ENCODE data around the gene GCN1.

Gene GCN1

GRCh38 chr12:120159509-120160237 is 34.8 kb downstream of the GCN1 start:
- no peak overlapping the region for H3K4me3 ChIP-seq (ENCODE audit: low read depth, low read length)
- no peak for TF ChIP-seq CTCF (IDR thresholded peaks at IDR 0.05; ENCODE audit: insufficient read depth, low read length, missing control alignments)
- CTCF ChIA-PET = interaction anchor here (1.6 kb wide), 1 partner anchor 14 kb away, joined by 4 read pairs; no protein-coding TSS in a partner anchor
- POLR2A ChIA-PET = interaction anchor here (0.6 kb wide), 1 partner anchor 41 kb away, joined by 3 read pairs; the partner anchor contains the start of gene RPLP0
- no peak for DNase-seq (ENCODE audit: low read depth, low spot score)

DNA sequence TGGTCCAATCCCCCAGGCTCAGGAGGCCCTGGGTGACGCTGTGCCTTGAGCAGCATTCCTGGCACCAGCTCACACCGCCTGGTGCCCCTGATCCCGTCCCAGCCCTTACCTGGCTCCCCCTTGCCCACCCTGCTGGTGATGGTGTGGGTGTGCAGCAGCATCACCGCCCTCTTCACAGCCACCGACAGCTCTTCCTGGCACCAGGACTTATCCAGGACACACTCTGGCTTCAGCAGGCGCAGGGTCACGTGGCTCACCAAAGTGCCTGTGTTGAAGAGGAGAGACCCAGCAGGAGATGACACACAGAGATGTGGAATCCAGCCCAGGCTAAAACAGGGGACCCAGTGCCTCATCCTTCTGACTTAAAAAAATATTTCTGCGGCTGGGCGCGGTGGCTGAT is 36.2 kb downstream of the GCN1 start:
- no peak overlapping the region for H3K4me3 ChIP-seq (ENCODE audit: low read depth, low read length)
- TF ChIP-seq CTCF (IDR thresholded peaks at IDR 0.05; ENCODE audit: insufficient read depth, low read length, missing control alignments) = no peak
- CTCF ChIA-PET = no interaction called here
- POLR2A ChIA-PET = no interaction called here
- DNase-seq (ENCODE audit: low read depth, low spot score) = no peak

DNA sequence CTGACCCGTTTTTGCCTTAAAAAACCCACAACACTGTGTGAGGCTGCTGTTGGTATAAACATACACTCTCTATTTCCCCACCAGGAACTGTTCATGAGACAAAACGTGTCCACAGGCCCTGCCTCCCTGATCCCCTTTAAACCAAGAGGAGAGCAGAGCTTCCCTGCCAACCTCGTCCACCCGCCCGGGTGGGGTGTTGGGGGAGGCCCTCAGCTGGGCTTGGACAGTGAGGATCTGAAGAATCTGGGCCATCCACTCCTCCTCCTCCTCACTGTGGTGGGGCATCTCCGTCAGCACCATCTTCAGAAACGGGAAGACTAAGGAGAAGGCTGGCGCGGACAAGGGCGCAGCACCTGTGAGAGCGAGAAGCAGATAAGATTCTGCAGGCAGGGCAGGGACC is 36.8 kb downstream of the GCN1 start:
- no peak for DNase-seq (ENCODE audit: low read depth, low spot score)
- no peak overlapping the region for H3K4me3 ChIP-seq (ENCODE audit: low read depth, low read length)
- CTCF ChIA-PET = no interaction called here
- POLR2A ChIA-PET = interaction anchor here (0.7 kb wide), 1 partner anchor 42 kb away, joined by 3 read pairs; no protein-coding TSS in a partner anchor
- TF ChIP-seq CTCF (IDR thresholded peaks at IDR 0.05; ENCODE audit: insufficient read depth, low read length, missing control alignments) = no peak

DNA sequence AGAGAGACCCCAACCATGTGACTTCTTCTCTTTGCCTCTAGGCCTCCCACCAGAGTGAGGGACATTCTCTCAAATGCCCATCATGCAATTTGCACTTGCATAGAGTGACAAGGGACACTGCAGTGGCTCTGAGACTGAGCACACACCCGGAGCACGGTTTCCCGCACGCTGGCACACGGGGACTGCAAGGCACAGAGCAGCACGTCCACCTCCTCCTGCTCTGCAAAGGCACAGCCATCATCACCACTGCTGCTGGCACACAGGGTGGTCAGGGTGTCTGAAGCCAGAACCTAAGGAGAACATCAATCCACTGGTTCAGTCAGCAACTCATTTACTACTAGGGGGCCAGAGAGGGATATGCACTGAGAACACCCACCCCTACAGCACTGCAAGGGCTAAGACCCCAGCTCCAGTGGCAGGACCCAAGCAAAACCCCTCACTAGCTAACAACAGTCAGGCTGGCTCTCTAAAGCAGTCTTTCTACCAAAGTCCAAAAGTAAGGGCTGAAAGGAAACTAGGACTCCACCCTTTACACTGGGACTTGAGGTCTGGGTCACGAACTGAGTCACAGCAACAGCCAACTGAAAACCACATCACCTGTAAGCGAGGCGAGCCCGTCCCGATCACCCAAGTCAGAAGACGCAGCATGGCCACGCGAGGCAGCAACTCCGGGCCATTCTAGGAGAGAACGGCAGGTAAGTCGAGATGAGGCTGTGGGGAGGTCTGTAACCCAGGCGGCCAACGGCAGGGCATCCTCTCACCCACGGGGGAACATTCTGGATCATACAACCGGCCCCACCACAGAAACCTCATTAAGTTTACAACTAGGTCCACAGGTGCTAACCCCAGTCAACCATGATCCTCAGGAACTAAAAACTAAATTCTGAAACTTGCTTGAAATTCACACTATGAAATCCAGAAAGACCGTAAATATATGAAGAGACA is 37.9 kb downstream of the GCN1 start:
- no peak for TF ChIP-seq CTCF (IDR thresholded peaks at IDR 0.05; ENCODE audit: insufficient read depth, low read length, missing control alignments)
- DNase-seq (ENCODE audit: low read depth, low spot score) = no peak
- CTCF ChIA-PET = no interaction called here
- H3K4me3 ChIP-seq (ENCODE audit: low read depth, low read length) = no peak overlapping the region
- POLR2A ChIA-PET = no interaction called here

DNA sequence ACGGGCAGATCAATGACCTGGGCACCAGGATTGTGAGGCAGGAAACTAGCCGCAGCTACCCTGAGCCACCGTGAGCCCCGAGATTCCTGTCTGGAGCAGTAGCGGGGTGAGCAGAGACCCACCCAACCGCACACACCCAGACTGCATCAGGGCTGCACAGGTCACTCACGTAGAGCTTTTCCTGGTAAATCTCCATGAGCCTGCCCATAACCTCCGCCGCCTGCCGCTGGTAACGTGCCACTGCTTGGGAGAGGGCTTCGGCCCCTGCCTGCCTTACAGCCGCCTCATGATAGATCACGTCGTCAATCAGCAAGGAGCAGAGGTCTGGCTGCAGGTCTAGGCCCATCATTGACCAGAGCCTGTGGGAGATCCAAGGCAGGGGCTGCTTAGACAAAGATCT is 39.4 kb downstream of the GCN1 start:
- TF ChIP-seq CTCF (IDR thresholded peaks at IDR 0.05; ENCODE audit: insufficient read depth, low read length, missing control alignments) = no peak
- DNase-seq (ENCODE audit: low read depth, low spot score) = no peak
- H3K4me3 ChIP-seq (ENCODE audit: low read depth, low read length) = no peak overlapping the region
- CTCF ChIA-PET = no interaction called here
- POLR2A ChIA-PET = no interaction called here

GRCh38 chr12:120150919-120151525 is 43.5 kb downstream of the GCN1 start:
- DNase-seq (ENCODE audit: low read depth, low spot score) = no peak
- CTCF ChIA-PET = interaction anchor here (1.3 kb wide), 1 partner anchor 8 kb away, joined by 3 read pairs; no protein-coding TSS in a partner anchor
- POLR2A ChIA-PET = no interaction called here
- no peak for TF ChIP-seq CTCF (IDR thresholded peaks at IDR 0.05; ENCODE audit: insufficient read depth, low read length, missing control alignments)
- H3K4me3 ChIP-seq (ENCODE audit: low read depth, low read length) = no peak overlapping the region
